ENCODE data around the gene GALNS.

GALNS gene

DNA sequence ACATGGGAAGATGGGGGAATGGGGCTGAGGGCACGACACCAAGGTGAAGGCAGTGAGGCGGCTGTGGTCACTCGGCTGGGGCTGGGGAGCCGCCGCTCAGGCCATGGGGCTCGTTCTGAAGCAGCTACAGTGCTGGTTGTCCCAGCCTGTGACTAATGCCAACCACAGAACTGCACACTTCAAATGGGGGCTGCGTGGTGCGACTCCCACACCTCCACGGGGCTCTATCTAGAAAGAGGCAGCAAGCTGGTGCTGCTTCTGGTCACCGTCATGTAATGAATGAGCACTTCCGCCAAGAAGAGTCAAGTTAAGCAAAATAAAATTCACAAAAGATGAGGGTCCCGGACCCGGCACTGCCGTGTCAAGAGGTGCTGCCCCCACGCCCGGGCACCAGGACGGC, 20.0 kb downstream of the GALNS start:
- Histone ChIP-seq H3K27me3 (ENCODE audit: insufficient read depth, low read length, poor library complexity) (no peaks in the 10 kb centered on the region), H3K4me3 (ENCODE audit: low read depth in 1 of 2, low read length in 2 of 2) (no peak overlapping the region), H3K27ac (ENCODE audit: low read length) (no peak overlapping the region), H2AFZ (ENCODE audit: low read depth, low read length) (no peak overlapping the region), H3K9me3 (ENCODE audit: insufficient read depth, low read length, severe bottlenecking) (no peaks in the 10 kb centered on the region), H3K9ac (ENCODE audit: low read depth, low read length) (no peak overlapping the region), H3K79me2 (ENCODE audit: insufficient read depth, low read length) (no peaks in the 10 kb centered on the region), H3K36me3 (ENCODE audit: insufficient read depth, low read length) (peaks cover 34% of the 10 kb centered on the region), H4K20me1 (ENCODE audit: insufficient read depth, low read length) (peaks cover 6% of the 10 kb centered on the region; the same call in 1 of the 2 replicates), H3K4me1 (ENCODE audit: insufficient read depth, low read length) (no peaks in the 10 kb centered on the region), H3K4me2 (ENCODE audit: insufficient read depth, low read length) (no peak overlapping the region)
- no peak for TF ChIP-seq EZH2 (IDR thresholded peaks at IDR 0.05; ENCODE audit: borderline replicate concordance, low read depth, low read length, severe bottlenecking)
- TF ChIP-seq, protein P1, sequence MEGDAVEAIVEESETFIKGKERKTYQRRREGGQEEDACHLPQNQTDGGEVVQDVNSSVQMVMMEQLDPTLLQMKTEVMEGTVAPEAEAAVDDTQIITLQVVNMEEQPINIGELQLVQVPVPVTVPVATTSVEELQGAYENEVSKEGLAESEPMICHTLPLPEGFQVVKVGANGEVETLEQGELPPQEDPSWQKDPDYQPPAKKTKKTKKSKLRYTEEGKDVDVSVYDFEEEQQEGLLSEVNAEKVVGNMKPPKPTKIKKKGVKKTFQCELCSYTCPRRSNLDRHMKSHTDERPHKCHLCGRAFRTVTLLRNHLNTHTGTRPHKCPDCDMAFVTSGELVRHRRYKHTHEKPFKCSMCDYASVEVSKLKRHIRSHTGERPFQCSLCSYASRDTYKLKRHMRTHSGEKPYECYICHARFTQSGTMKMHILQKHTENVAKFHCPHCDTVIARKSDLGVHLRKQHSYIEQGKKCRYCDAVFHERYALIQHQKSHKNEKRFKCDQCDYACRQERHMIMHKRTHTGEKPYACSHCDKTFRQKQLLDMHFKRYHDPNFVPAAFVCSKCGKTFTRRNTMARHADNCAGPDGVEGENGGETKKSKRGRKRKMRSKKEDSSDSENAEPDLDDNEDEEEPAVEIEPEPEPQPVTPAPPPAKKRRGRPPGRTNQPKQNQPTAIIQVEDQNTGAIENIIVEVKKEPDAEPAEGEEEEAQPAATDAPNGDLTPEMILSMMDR (IDR thresholded peaks at IDR 0.05; ENCODE audit: borderline replicate concordance, extremely low read depth, low read length, poor library complexity, severe bottlenecking), result no peak
- ATAC-seq (ENCODE audit: insufficient read depth, low read depth) (no peak), DNase-seq (no peak)

DNA sequence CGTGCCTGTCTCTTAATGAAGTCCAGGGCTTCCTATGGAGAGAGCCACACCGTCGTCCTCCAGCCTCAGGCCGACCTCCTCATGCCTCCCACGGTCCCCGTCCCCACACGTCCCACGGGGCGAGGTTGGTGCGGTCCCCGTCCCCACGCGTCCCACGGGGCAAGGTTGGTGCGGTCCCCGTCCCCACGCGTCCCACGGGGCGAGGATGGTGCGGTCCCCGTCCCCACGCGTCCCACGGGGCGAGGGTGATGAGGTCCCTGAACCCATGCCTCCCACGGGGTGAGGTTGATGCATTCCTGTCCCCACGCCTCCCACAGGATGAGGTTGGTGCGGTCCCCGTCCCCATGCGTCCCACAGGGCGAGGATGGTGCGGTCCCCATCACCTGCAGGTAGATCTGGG, 20.9 kb downstream of the GALNS start:
- Histone ChIP-seq H3K4me2 (ENCODE audit: insufficient read depth, low read length) (no peak overlapping the region), H3K4me3 (ENCODE audit: low read depth in 1 of 2, low read length in 2 of 2) (no peak overlapping the region)

GRCh38 chr16:88835383-88835782, 21.4 kb downstream of the GALNS start:
- Histone ChIP-seq H3K4me1 (ENCODE audit: insufficient read depth, low read length) (no peaks in the 10 kb centered on the region), H3K4me2 (ENCODE audit: insufficient read depth, low read length) (no peak overlapping the region), H3K79me2 (ENCODE audit: insufficient read depth, low read length) (no peaks in the 10 kb centered on the region), H3K27me3 (ENCODE audit: insufficient read depth, low read length, poor library complexity) (no peaks in the 10 kb centered on the region), H3K9me3 (ENCODE audit: insufficient read depth, low read length, severe bottlenecking) (no peaks in the 10 kb centered on the region), H2AFZ (ENCODE audit: low read depth, low read length) (no peak overlapping the region), H3K27ac (ENCODE audit: low read length) (no peak overlapping the region), H4K20me1 (ENCODE audit: insufficient read depth, low read length) (no peaks in the 10 kb centered on the region), H3K4me3 (ENCODE audit: low read depth in 1 of 2, low read length in 2 of 2) (no peak overlapping the region), H3K36me3 (ENCODE audit: insufficient read depth, low read length) (peaks cover 29% of the 10 kb centered on the region), H3K9ac (ENCODE audit: low read depth, low read length) (no peak overlapping the region)
- DNase-seq (no peak), ATAC-seq (ENCODE audit: insufficient read depth, low read depth) (no peak)
- TF ChIP-seq EZH2 (IDR thresholded peaks at IDR 0.05; ENCODE audit: borderline replicate concordance, low read depth, low read length, severe bottlenecking), result no peak
- TF ChIP-seq, protein P1 (IDR thresholded peaks at IDR 0.05; ENCODE audit: borderline replicate concordance, extremely low read depth, low read length, poor library complexity, severe bottlenecking), result no peak

More for the DNA sequence above, 20.9 kb downstream of the GALNS start:
- Histone ChIP-seq H3K36me3 (ENCODE audit: insufficient read depth, low read length) (peaks cover 33% of the 10 kb centered on the region), H3K27ac (ENCODE audit: low read length) (no peak overlapping the region), H4K20me1 (ENCODE audit: insufficient read depth, low read length) (no peaks in the 10 kb centered on the region), H3K9me3 (ENCODE audit: insufficient read depth, low read length, severe bottlenecking) (no peaks in the 10 kb centered on the region), H3K27me3 (ENCODE audit: insufficient read depth, low read length, poor library complexity) (no peaks in the 10 kb centered on the region), H3K9ac (ENCODE audit: low read depth, low read length) (no peak overlapping the region), H3K79me2 (ENCODE audit: insufficient read depth, low read length) (no peaks in the 10 kb centered on the region), H2AFZ (ENCODE audit: low read depth, low read length) (no peak overlapping the region), H3K4me1 (ENCODE audit: insufficient read depth, low read length) (no peaks in the 10 kb centered on the region)
- ATAC-seq (ENCODE audit: insufficient read depth, low read depth), result no peak
- TF ChIP-seq, protein P1 (IDR thresholded peaks at IDR 0.05; ENCODE audit: borderline replicate concordance, extremely low read depth, low read length, poor library complexity, severe bottlenecking), result no peak
- no peak for TF ChIP-seq EZH2 (IDR thresholded peaks at IDR 0.05; ENCODE audit: borderline replicate concordance, low read depth, low read length, severe bottlenecking)
- no peak for DNase-seq

- no peak for DNase-seq
- no peak overlapping the region for H3K9ac ChIP-seq (ENCODE audit: low read depth, low read length)
- H3K9me3 ChIP-seq (ENCODE audit: insufficient read depth, low read length, severe bottlenecking), result no peaks in the 10 kb centered on the region
- no peak overlapping the region for H3K4me2 ChIP-seq (ENCODE audit: insufficient read depth, low read length)
- no peak overlapping the region for H3K27ac ChIP-seq (ENCODE audit: low read length)
- H3K36me3 ChIP-seq (ENCODE audit: insufficient read depth, low read length), result peaks cover 22% of the 10 kb centered on the region
- H2AFZ ChIP-seq (ENCODE audit: low read depth, low read length), result no peak overlapping the region
- TF ChIP-seq, protein P1 (IDR thresholded peaks at IDR 0.05; ENCODE audit: borderline replicate concordance, extremely low read depth, low read length, poor library complexity, severe bottlenecking), result no peak
- no peak for TF ChIP-seq EZH2 (IDR thresholded peaks at IDR 0.05; ENCODE audit: borderline replicate concordance, low read depth, low read length, severe bottlenecking)
- H3K4me1 ChIP-seq (ENCODE audit: insufficient read depth, low read length), result no peaks in the 10 kb centered on the region
- no peak for ATAC-seq (ENCODE audit: insufficient read depth, low read depth)
- no peak overlapping the region for H3K4me3 ChIP-seq (ENCODE audit: low read depth in 1 of 2, low read length in 2 of 2)
- no peaks in the 10 kb centered on the region for H3K27me3 ChIP-seq (ENCODE audit: insufficient read depth, low read length, poor library complexity)
- H4K20me1 ChIP-seq (ENCODE audit: insufficient read depth, low read length), result no peaks in the 10 kb centered on the region
- no peaks in the 10 kb centered on the region for H3K79me2 ChIP-seq (ENCODE audit: insufficient read depth, low read length)
These were observed 22.1 kb downstream of the GALNS start for GRCh38 chr16:88834670-88835069.

Data from DND-41 (cell line).